Measurements from ENCODE around the gene OPHN1.
A peak's percentile ranks its signal among the peaks of the same experiment; 100 is the strongest.

The OPHN1 gene

DNA sequence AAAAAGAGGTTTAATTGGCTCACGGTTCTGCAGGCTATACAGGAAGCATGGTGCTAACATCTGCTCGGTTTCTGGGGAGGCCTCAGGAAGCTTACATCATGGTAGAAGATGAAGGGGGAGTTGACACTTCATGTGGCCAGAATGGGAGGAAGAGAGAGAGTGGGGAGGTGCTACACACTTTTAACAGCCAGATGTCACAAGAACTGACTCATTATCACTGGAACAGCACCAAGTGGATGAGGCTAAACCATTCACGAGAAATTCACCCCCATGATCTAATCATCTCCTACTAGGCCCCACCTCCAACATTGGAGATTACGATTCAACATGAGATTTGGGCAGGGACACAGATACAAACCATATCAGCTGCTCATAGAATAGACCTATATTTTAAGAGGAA is 255.8 kb downstream of the OPHN1 start:
- Mint-ChIP-seq H3K4me1 (no peaks in the 10 kb centered on the region), H3K36me3 (ENCODE audit: low read depth) (peaks cover 7% of the 10 kb centered on the region), H3K9me3 (peaks cover 6% of the 10 kb centered on the region), H3K4me3 (no peak overlapping the region), H3K27ac (no peak overlapping the region), H3K27me3 (ENCODE audit: low read depth) (no peaks in the 10 kb centered on the region)
- TF ChIP-seq, protein P1, sequence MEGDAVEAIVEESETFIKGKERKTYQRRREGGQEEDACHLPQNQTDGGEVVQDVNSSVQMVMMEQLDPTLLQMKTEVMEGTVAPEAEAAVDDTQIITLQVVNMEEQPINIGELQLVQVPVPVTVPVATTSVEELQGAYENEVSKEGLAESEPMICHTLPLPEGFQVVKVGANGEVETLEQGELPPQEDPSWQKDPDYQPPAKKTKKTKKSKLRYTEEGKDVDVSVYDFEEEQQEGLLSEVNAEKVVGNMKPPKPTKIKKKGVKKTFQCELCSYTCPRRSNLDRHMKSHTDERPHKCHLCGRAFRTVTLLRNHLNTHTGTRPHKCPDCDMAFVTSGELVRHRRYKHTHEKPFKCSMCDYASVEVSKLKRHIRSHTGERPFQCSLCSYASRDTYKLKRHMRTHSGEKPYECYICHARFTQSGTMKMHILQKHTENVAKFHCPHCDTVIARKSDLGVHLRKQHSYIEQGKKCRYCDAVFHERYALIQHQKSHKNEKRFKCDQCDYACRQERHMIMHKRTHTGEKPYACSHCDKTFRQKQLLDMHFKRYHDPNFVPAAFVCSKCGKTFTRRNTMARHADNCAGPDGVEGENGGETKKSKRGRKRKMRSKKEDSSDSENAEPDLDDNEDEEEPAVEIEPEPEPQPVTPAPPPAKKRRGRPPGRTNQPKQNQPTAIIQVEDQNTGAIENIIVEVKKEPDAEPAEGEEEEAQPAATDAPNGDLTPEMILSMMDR (IDR thresholded peaks at IDR 0.05; ENCODE audit: unreplicated experiment in 3 of 3) = no peak

DNA sequence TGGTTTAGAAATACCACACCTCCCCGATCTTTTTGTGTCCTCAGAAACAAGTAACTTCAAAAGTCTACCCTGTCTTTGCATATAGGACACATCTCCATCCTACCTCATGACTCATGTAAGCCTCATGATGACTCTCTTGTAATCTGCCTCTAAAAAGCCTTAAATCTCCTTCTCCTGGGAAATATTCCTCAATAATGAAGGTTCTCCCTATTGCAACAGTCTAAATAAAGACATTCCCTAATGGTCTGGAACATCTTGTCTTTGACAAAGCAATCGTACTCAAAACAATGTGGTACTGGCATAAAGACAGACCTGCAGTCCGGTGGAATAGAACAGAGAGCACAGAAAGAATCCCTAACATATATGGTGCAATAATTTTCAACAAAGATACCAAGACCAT is 257.7 kb downstream of the OPHN1 start:
- peaks cover 6% of the 10 kb centered on the region for H3K9me3 Mint-ChIP-seq
- no peak overlapping the region for H3K27ac Mint-ChIP-seq
- no peaks in the 10 kb centered on the region for H3K27me3 Mint-ChIP-seq (ENCODE audit: low read depth)
- TF ChIP-seq, protein P1 (IDR thresholded peaks at IDR 0.05; ENCODE audit: unreplicated experiment in 3 of 3) = no peak
- H3K4me1 Mint-ChIP-seq = no peaks in the 10 kb centered on the region
- peaks cover 7% of the 10 kb centered on the region for H3K36me3 Mint-ChIP-seq (ENCODE audit: low read depth)
- H3K4me3 Mint-ChIP-seq = no peak overlapping the region

DNA sequence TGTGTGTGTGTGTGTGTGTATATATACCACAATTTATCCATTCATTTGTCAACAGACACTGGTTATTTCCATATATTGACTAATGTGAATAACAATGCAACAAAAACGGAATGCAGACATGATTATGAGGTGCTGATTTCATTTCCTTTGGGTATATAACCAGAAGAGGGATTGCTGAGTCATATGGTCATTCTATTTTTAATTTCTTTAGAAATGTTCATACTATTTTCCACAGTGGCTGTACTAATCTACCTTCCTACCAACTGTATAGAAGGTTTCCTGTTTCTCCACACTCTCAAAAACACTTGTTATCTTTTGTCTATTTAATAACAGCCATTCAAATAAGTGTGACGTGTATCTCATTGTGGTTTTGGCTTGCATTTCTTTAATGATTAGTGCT is 269.9 kb downstream of the OPHN1 start:
- H3K27ac Mint-ChIP-seq = no peak overlapping the region
- peaks cover 4% of the 10 kb centered on the region for H3K9me3 Mint-ChIP-seq
- no peaks in the 10 kb centered on the region for H3K27me3 Mint-ChIP-seq (ENCODE audit: low read depth)
- TF ChIP-seq, protein P1 (IDR thresholded peaks at IDR 0.05; ENCODE audit: unreplicated experiment in 3 of 3) = no peak
- H3K36me3 Mint-ChIP-seq (ENCODE audit: low read depth) = peaks cover 5% of the 10 kb centered on the region
- H3K4me1 Mint-ChIP-seq = no peaks in the 10 kb centered on the region
- no peak overlapping the region for H3K4me3 Mint-ChIP-seq

DNA sequence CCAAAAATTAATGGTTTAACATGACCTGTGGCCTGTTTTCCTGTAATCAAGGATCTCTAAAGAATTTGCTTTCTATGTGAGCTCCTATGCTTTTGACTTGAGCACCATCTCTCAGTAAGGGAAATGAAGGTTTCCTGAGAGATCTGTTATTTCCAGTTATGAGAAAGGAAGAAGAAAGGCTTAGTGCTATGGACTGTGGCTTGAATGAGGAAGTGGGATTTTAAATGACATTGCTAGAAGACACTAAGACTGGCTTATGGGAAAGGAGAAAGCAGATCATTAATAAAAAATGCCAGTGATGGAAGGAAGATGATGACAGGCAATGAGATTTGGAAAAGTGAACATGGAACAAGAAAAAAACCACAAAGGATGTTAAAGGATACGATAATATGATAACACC is 285.4 kb downstream of the OPHN1 start:
- Mint-ChIP-seq H3K9me3 (no peaks in the 10 kb centered on the region), H3K36me3 (ENCODE audit: low read depth) (no peaks in the 10 kb centered on the region), H3K4me3 (no peak overlapping the region), H3K4me1 (peaks cover 3% of the 10 kb centered on the region), H3K27ac (no peak overlapping the region), H3K27me3 (ENCODE audit: low read depth) (no peaks in the 10 kb centered on the region)
- TF ChIP-seq, protein P1 (IDR thresholded peaks at IDR 0.05; ENCODE audit: unreplicated experiment in 3 of 3) = no peak

DNA sequence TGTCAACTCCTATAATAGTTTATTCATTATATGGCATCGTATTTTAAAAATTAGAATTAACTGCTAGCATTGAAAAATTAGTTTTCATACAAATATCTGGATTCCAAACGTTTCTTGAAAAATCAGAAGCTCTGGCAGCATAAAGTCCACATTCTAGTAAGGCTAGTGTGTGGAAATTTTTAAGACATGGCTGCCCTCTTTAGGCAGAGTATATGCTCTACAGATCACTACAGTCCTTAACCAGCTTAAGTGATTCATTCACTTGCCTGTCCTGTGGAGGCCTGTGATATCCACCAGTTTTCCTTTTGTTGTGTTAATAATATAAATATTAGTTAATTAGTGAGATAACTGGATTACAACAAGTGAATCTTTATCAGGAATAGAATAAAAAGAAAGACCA is 287.2 kb downstream of the OPHN1 start:
- Mint-ChIP-seq H3K27me3 (ENCODE audit: low read depth) (no peaks in the 10 kb centered on the region), H3K4me3 (no peak overlapping the region), H3K9me3 (no peaks in the 10 kb centered on the region), H3K36me3 (ENCODE audit: low read depth) (no peaks in the 10 kb centered on the region), H3K27ac (peak overlapping the region in 1 of 3 experiments; percentile 38), H3K4me1 (peaks cover 3% of the 10 kb centered on the region)
- TF ChIP-seq, protein P1 (IDR thresholded peaks at IDR 0.05; ENCODE audit: unreplicated experiment in 3 of 3) = peak; percentile 43 to 50 (median 45)

DNA sequence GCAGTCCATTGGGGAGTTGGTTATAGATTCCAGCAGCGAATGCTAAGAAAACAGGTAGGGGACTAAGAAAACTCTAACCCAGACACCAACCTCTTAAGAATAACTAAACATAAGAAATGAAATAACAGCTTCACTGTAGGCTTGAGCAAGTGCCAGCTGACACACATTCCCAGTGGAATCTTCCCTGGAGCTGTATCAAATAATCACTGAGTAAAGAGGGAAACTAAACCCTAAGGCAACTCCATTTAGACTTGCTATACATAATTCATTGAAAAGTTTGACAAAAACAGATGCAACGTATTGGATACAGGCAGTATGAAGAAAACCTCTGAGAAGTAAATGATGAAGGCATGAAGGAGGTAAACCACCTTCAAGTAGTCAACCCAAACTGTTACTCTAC is 293.5 kb downstream of the OPHN1 start:
- Mint-ChIP-seq H3K27me3 (ENCODE audit: low read depth) (no peaks in the 10 kb centered on the region), H3K27ac (no peak overlapping the region), H3K4me3 (no peak overlapping the region), H3K4me1 (peaks cover 10% of the 10 kb centered on the region), H3K9me3 (no peaks in the 10 kb centered on the region), H3K36me3 (ENCODE audit: low read depth) (no peaks in the 10 kb centered on the region)
- TF ChIP-seq, protein P1 (IDR thresholded peaks at IDR 0.05; ENCODE audit: unreplicated experiment in 3 of 3) = no peak
